SK-N-SH (cell line): Measurements from ENCODE around the gene SLC10A2. TPM values are rescaled to one million over a fixed set of nuclear protein-coding genes. Genes with fewer than 3 reads are reported as not detected.

Experiments used
- CTCF ChIA-PET: fragments of 300-600, 350-600 bp; formaldehyde crosslinking; extraction: SDS; loops from one replicate; lab custom pipeline; 2021; lab: Yijun Ruan, JAX
- POLR2A ChIA-PET: fragments of 350-600 bp; sonication (Branson Sonifier 250); formaldehyde crosslinking; extraction: SDS; loops from one replicate; lab custom pipeline; 2020; ENCODE audit warnings: antibody characterized with exemption, inconsistent platforms; lab: Yijun Ruan, JAX
- DNase-seq: peaks from one replicate; pipeline ENCODE4 v3.0.0; 2012
- H2AFZ ChIP-seq: fragments of 200-600 bp; sonication (generic); 2 replicates; pipeline ENCODE4 v1.8.1; 2016; ENCODE audit warnings: antibody characterized with exemption, mild to moderate bottlenecking, low read depth
- H3F3A ChIP-seq: fragments of 200-600 bp; sonication (generic); replicated peaks from 2 replicates; pipeline ENCODE3; 2016; ENCODE audit warnings: antibody characterized with exemption, mild to moderate bottlenecking; ENCODE audit not compliant: insufficient read depth
- H3K27ac ChIP-seq, 2 experiments: fragments of 200-500 bp in 1 of 2; fragments of 200-600 bp in 1 of 2; sonication (Bioruptor generic) in 1 of 2; sonication (generic), shearing (Covaris generic) in 1 of 2; 2 replicates each; pipeline versions ENCODE4 v1.5.1 to v1.6.1; 2014 to 2016; ENCODE audit warnings: low read depth in 2 of 2, inconsistent platforms in 1 of 2, low read length in 1 of 2, mild to moderate bottlenecking in 1 of 2, mixed read lengths in 1 of 2
- H3K27me3 ChIP-seq: fragments of 200-600 bp; sonication (generic), shearing (Covaris generic); 2 replicates; pipeline ENCODE4 v1.6.1; 2016; ENCODE audit warnings: mixed run types; ENCODE audit not compliant: insufficient read depth
- H3K36me3 ChIP-seq, 2 experiments: fragments of 200-500 bp in 1 of 2; fragments of 200-600 bp in 1 of 2; sonication (Bioruptor generic) in 1 of 2; sonication (generic) in 1 of 2; replicated peaks in 1 of 2; 2 replicates each; pipeline versions ENCODE3 to v1.5.1; 2014 to 2016; ENCODE audit warnings: low read length in 1 of 2, mild to moderate bottlenecking in 1 of 2; ENCODE audit not compliant: insufficient read depth in 2 of 2, control insufficient read depth in 1 of 2
- H3K4me1 ChIP-seq, 2 experiments: fragments of 200-500 bp in 1 of 2; fragments of 200-600 bp in 1 of 2; sonication (Bioruptor generic) in 1 of 2; sonication (generic), shearing (Covaris generic) in 1 of 2; 2 replicates each; pipeline versions ENCODE4 v1.5.1 to v1.6.1; 2014 to 2016; ENCODE audit warnings: low read depth in 1 of 2, low read length in 1 of 2, mixed run types in 1 of 2; ENCODE audit not compliant: insufficient read depth in 2 of 2, control insufficient read depth in 1 of 2
- H3K4me2 ChIP-seq: fragments of 200-600 bp; sonication (generic), shearing (Covaris generic); 2 replicates; pipeline ENCODE4 v1.6.1; 2017; ENCODE audit warnings: mixed run types
- H3K4me3 ChIP-seq, 2 experiments: fragments of 200-500 bp in 1 of 2; fragments of 200-600 bp in 1 of 2; sonication (Bioruptor generic) in 1 of 2; sonication (generic), shearing (Covaris generic) in 1 of 2; 2 replicates each; pipeline versions ENCODE4 v1.5.1 to v1.8.1; 2014 to 2016; ENCODE audit warnings: low read depth in 2 of 2, inconsistent platforms in 1 of 2, low read length in 1 of 2, mild to moderate bottlenecking in 1 of 2, mixed read lengths in 1 of 2, moderate library complexity in 1 of 2
- H3K79me2 ChIP-seq: fragments of 200-600 bp; sonication (generic); 2 replicates; pipeline ENCODE4 v1.8.1; 2017; ENCODE audit warnings: mild to moderate bottlenecking; ENCODE audit not compliant: insufficient read depth
- H3K9ac ChIP-seq: fragments of 200-600 bp; sonication (generic); 2 replicates; pipeline ENCODE4 v1.6.1; 2017; ENCODE audit warnings: mixed run types
- H3K9me2 ChIP-seq: fragments of 200-600 bp; sonication (generic); 2 replicates; pipeline ENCODE4 v1.6.1; 2017; ENCODE audit warnings: mixed run types
- H3K9me3 ChIP-seq: fragments of 200-600 bp; sonication (generic); 2 replicates; pipeline ENCODE4 v1.6.1; 2017; ENCODE audit warnings: mixed run types, mild to moderate bottlenecking, moderate library complexity
- H4K20me1 ChIP-seq: fragments of 200-600 bp; sonication (generic); 2 replicates; pipeline ENCODE4 v1.6.1; 2017; ENCODE audit warnings: mild to moderate bottlenecking, mixed run types; ENCODE audit not compliant: insufficient read depth
- CHD2 ChIP-seq: fragments of 150-350 bp; IDR thresholded peaks from 2 replicates; pipeline ENCODE4 v1.6.1; 2018; ENCODE audit warnings: low read length; ENCODE audit not compliant: partially characterized antibody
- FOSL2 ChIP-seq: IDR thresholded peaks from 2 replicates; pipeline ENCODE4 v1.4.0; 2012; ENCODE audit warnings: low read depth, mild to moderate bottlenecking, moderate library complexity, borderline replicate concordance
- FOXJ3 ChIP-seq: sonication (generic); formaldehyde crosslinking; IDR thresholded peaks from 2 replicates; pipeline ENCODE4 v1.5.1; 2020; ENCODE audit warnings: mild to moderate bottlenecking, missing genetic modification reagents
- GABPA ChIP-seq: IDR thresholded peaks from 2 replicates; pipeline ENCODE4 v1.4.0; 2012; ENCODE audit warnings: low read depth, mild to moderate bottlenecking
- NFIC ChIP-seq: IDR thresholded peaks from 2 replicates; pipeline ENCODE4 v1.4.0; 2012; ENCODE audit warnings: borderline replicate concordance
- NRF1 ChIP-seq: IDR thresholded peaks from 2 replicates; pipeline ENCODE4 v1.6.1; 2012; ENCODE audit warnings: low read depth, mild to moderate bottlenecking, low read length
- RCOR1 ChIP-seq: fragments of 150-350 bp; IDR thresholded peaks from 2 replicates; pipeline ENCODE4 v1.6.1; 2017; ENCODE audit warnings: antibody characterized with exemption, low read length
- RFX5 ChIP-seq: IDR thresholded peaks from 2 replicates; pipeline ENCODE4 v1.6.1; 2012; ENCODE audit warnings: mild to moderate bottlenecking, improper control_type of control experiment, low read length
- YY1 ChIP-seq: IDR thresholded peaks from 2 replicates; pipeline ENCODE4 v1.4.0; 2012; ENCODE audit warnings: low read depth, mild to moderate bottlenecking
- WGBS: methylation state at CpG from one replicate; pipeline ENCODE4 v1.1.6; 2017; ENCODE audit warnings: low lambda C conversion rate; 5-methylcytosine and 5-hydroxymethylcytosine counted together
- polyA plus RNA-seq, 3 experiments: library from polyadenylated mRNA; depleted of rRNA; stranded (reverse); fragments of >200 nt; gene quantifications; 2 replicates each; pipeline ENCODE4 v1.2.3, GENCODE V29; 2012
- TF ChIP-seq, protein P1 (sequence below): IDR thresholded peaks from 2 replicates; pipeline ENCODE4 v1.4.0; 2012; ENCODE audit warnings: low read depth
- TF ChIP-seq, protein P2 (sequence below): IDR thresholded peaks from 2 replicates; pipeline ENCODE4 v1.4.0; 2012; ENCODE audit warnings: low read depth, borderline replicate concordance
- TF ChIP-seq, protein P3 (sequence below): IDR thresholded peaks from 2 replicates; pipeline ENCODE4; 2012
- TF ChIP-seq, protein P4 (sequence below): IDR thresholded peaks from 2 replicates; pipeline ENCODE4 v1.6.1; 2012; ENCODE audit warnings: mild to moderate bottlenecking, low read depth, low read length, moderate library complexity
- TF ChIP-seq, protein P5 (sequence below): fragments of 150-350 bp; IDR thresholded peaks from 2 replicates; pipeline ENCODE4 v1.6.1; 2017; ENCODE audit warnings: antibody characterized with exemption, low read length, low read depth, borderline replicate concordance

Gene SLC10A2
- polyA plus RNA-seq, 1 of the 3 experiments (the other 2 are of a cell fraction) = not detected

DNA sequence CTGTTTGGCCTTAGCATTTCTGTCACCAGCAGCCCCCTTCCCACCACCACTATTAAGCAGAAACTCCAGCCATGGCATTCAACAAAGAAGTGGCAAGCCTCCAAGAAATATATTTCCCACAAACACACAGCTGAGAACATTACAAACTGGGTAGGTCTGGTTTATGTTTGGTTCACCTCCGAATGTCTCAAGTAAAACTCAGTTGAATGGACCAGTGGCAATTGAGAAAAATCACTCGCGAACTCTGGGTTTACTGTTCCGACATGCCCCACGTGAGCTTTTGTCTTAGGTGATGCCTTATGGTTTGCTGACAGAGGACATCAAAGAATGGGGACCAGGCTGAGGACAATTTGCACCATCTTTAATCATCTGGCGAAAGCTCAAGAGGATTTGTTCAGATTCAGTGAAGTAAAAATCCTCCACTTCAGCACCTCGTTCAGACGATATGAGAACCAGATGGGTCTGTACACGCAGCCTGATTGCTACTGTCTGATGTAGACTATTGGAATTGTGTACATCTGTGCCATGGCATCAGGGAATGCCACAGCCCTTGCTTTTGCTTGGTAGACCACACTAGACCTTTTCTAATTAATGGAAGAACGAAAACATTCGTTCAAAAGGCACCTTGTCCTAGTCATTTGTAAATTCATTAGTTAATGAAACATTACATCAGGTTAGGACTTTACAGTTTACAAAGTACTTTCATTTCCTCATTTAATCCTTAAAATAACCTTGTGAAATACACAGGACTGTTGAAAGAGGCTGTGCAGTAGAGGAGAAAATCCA is 59.4 kb downstream of the SLC10A2 start:
- no peaks in the 10 kb centered on the region for H3F3A ChIP-seq
- DNase-seq = no peak
- no peaks in the 10 kb centered on the region for H3K9me3 ChIP-seq
- H3K4me1 ChIP-seq = no peaks in the 10 kb centered on the region; a peak in 1 of 4 replicates
- no peak overlapping the region for H2AFZ ChIP-seq
- no peaks in the 10 kb centered on the region for H3K36me3 ChIP-seq
- no peaks in the 10 kb centered on the region for H4K20me1 ChIP-seq
- no peaks in the 10 kb centered on the region for H3K79me2 ChIP-seq
- H3K27ac ChIP-seq = no peak overlapping the region
- no peaks in the 10 kb centered on the region for H3K9me2 ChIP-seq
- no peak overlapping the region for H3K4me2 ChIP-seq
- WGBS = 55% methylated on average over 11 of the region's 11 CpGs
- no peaks in the 10 kb centered on the region for H3K27me3 ChIP-seq
- ChIA-PET CTCF (no interaction called here), POLR2A (no interaction called here)
- H3K4me3 ChIP-seq = no peak overlapping the region
- TF ChIP-seq GABPA (no peak), NFIC (no peak), NRF1 (no peak), FOSL2 (no peak), FOXJ3 (CRISPR knock-in tag) (no peak), CHD2 (no peak), RCOR1 (no peak), RFX5 (no peak), YY1 (no peak)
- TF ChIP-seq, protein P1, sequence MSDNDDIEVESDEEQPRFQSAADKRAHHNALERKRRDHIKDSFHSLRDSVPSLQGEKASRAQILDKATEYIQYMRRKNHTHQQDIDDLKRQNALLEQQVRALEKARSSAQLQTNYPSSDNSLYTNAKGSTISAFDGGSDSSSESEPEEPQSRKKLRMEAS = no peak
- TF ChIP-seq, protein P2, sequence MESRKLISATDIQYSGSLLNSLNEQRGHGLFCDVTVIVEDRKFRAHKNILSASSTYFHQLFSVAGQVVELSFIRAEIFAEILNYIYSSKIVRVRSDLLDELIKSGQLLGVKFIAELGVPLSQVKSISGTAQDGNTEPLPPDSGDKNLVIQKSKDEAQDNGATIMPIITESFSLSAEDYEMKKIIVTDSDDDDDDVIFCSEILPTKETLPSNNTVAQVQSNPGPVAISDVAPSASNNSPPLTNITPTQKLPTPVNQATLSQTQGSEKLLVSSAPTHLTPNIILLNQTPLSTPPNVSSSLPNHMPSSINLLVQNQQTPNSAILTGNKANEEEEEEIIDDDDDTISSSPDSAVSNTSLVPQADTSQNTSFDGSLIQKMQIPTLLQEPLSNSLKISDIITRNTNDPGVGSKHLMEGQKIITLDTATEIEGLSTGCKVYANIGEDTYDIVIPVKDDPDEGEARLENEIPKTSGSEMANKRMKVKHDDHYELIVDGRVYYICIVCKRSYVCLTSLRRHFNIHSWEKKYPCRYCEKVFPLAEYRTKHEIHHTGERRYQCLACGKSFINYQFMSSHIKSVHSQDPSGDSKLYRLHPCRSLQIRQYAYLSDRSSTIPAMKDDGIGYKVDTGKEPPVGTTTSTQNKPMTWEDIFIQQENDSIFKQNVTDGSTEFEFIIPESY = no peak
- TF ChIP-seq, protein P3, sequence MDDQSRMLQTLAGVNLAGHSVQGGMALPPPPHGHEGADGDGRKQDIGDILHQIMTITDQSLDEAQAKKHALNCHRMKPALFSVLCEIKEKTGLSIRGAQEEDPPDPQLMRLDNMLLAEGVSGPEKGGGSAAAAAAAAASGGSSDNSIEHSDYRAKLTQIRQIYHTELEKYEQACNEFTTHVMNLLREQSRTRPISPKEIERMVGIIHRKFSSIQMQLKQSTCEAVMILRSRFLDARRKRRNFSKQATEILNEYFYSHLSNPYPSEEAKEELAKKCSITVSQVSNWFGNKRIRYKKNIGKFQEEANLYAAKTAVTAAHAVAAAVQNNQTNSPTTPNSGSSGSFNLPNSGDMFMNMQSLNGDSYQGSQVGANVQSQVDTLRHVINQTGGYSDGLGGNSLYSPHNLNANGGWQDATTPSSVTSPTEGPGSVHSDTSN = no peak
- TF ChIP-seq, protein P4, sequence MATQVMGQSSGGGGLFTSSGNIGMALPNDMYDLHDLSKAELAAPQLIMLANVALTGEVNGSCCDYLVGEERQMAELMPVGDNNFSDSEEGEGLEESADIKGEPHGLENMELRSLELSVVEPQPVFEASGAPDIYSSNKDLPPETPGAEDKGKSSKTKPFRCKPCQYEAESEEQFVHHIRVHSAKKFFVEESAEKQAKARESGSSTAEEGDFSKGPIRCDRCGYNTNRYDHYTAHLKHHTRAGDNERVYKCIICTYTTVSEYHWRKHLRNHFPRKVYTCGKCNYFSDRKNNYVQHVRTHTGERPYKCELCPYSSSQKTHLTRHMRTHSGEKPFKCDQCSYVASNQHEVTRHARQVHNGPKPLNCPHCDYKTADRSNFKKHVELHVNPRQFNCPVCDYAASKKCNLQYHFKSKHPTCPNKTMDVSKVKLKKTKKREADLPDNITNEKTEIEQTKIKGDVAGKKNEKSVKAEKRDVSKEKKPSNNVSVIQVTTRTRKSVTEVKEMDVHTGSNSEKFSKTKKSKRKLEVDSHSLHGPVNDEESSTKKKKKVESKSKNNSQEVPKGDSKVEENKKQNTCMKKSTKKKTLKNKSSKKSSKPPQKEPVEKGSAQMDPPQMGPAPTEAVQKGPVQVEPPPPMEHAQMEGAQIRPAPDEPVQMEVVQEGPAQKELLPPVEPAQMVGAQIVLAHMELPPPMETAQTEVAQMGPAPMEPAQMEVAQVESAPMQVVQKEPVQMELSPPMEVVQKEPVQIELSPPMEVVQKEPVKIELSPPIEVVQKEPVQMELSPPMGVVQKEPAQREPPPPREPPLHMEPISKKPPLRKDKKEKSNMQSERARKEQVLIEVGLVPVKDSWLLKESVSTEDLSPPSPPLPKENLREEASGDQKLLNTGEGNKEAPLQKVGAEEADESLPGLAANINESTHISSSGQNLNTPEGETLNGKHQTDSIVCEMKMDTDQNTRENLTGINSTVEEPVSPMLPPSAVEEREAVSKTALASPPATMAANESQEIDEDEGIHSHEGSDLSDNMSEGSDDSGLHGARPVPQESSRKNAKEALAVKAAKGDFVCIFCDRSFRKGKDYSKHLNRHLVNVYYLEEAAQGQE = no peak
- TF ChIP-seq, protein P5, sequence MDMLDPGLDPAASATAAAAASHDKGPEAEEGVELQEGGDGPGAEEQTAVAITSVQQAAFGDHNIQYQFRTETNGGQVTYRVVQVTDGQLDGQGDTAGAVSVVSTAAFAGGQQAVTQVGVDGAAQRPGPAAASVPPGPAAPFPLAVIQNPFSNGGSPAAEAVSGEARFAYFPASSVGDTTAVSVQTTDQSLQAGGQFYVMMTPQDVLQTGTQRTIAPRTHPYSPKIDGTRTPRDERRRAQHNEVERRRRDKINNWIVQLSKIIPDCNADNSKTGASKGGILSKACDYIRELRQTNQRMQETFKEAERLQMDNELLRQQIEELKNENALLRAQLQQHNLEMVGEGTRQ = no peak
- no peak overlapping the region for H3K9ac ChIP-seq
